Ovary (tissue), 9 donors: ENCODE results near the gene NPFF. TPM values are rescaled to one million over a fixed set of nuclear protein-coding genes. Genes with fewer than 3 reads are reported as not detected.

ENCODE experiments used
- DNase-seq, 5 donors: peaks; one replicate each; pipeline ENCODE4 v3.0.0-alpha.2; 2019 to 2020
- H3K27ac ChIP-seq, 2 donors: fragments of 200-600 bp; one replicate each; pipeline versions ENCODE4 v1.5.1 to v1.8.0; 2019 to 2022
- H3K27me3 ChIP-seq: fragments of 200-600 bp; one replicate; pipeline ENCODE4 v1.8.0; 2022
- H3K36me3 ChIP-seq: fragments of 200-600 bp; sonication (generic); one replicate; pipeline ENCODE4 v1.5.1; 2019
- H3K4me1 ChIP-seq: one replicate; pipeline ENCODE4 v1.8.1; 2013; ENCODE audit warnings: mild to moderate bottlenecking, moderate library complexity; ENCODE audit not compliant: insufficient read depth
- H3K4me3 ChIP-seq: fragments of 200-600 bp; sonication (generic); one replicate; pipeline ENCODE4 v1.5.1; 2017
- H3K9me3 ChIP-seq, 2 donors: fragments of 200-600 bp in 1 of 2; sonication (generic) in 1 of 2; one replicate each; pipeline versions ENCODE4 v1.5.1 to v1.8.1; 2013 to 2019; ENCODE audit warnings: mild to moderate bottlenecking in 1 of 2, moderate library complexity in 1 of 2
- EP300 ChIP-seq: sonication (generic); formaldehyde crosslinking; IDR thresholded peaks from one replicate; pipeline ENCODE4 v1.6.1; 2017; ENCODE audit warnings: antibody characterized with exemption
- POLR2A ChIP-seq: fragments of 450-650 bp; IDR thresholded peaks from one replicate; pipeline ENCODE4 v1.6.1; 2017; ENCODE audit warnings: antibody characterized with exemption, mild to moderate bottlenecking, moderate library complexity
- WGBS, 3 donors: extraction: QIAGEN DNeasy Blood & Tissue Kit in 1 of 3; methylation state at CpG; one replicate each; pipeline versions ENCODE4 v1.1.5 to v1.1.7; 2013 to 2017; 5-methylcytosine and 5-hydroxymethylcytosine counted together
- intact Hi-C, 4 donors: fragments of 100-400 bp; cut with DNase I; formaldehyde crosslinking; loops; one replicate each; pipeline versions ENCODE4 v1.11.0 to v1.15.1; 2022 to 2023
- polyA plus RNA-seq, 2 donors: library from polyadenylated mRNA; stranded (reverse); fragments of 200-250 nt in 1 of 2; fragments of 350-450 nt in 1 of 2; fragmentation: Illumina TruSeq in 1 of 2; extraction: RNeasy Lipid Tissue Mini Kit (QIAGEN cat#74804) in 1 of 2; gene quantifications; one replicate each; pipeline ENCODE4 v1.2.3, GENCODE V29; 2013 to 2014
- total RNA-seq, 7 donors: library from RNA; depleted of rRNA in 2 of 7; stranded (reverse); fragments of >200 nt in 2 of 7; fragmentation: NEBNext Ultra II Directional in 3 of 7; extraction: Animal tissue kit (Norgen Biotek cat#: 25700) in 3 of 7; gene quantifications; one replicate each; pipeline versions ENCODE4 v1.1.0 to v1.2.4, GENCODE V29; 2016 to 2023
- TF ChIP-seq, protein P1 (sequence below), 3 donors: fragments of 450-650 bp in 2 of 3; fragments of 200-600 bp in 1 of 3; IDR thresholded peaks; one replicate each; pipeline versions ENCODE4 v1.5.1 to v1.8.0; 2016 to 2022; ENCODE audit warnings: antibody characterized with exemption in 3 of 3, mild to moderate bottlenecking in 1 of 3
- donor health status: DM: no; HTN: no; CAD: no; lungs with moderate emphysema.
- donor health status: DM: no; HTN: no; CAD: no.
- donor health status: Bipolar disorder and iron deficiency.
- donor health status: DM: yes; HTN: yes; CAD: no.
- donor health status: DM: no; HTN: no; CAD: no.
- donor health status: DM: yes; HTN: yes; CAD: no.

The NPFF gene
- total and polyA plus RNA-seq, 9 donors = 0.68 to 1.1 TPM; not detected in 7

DNA sequence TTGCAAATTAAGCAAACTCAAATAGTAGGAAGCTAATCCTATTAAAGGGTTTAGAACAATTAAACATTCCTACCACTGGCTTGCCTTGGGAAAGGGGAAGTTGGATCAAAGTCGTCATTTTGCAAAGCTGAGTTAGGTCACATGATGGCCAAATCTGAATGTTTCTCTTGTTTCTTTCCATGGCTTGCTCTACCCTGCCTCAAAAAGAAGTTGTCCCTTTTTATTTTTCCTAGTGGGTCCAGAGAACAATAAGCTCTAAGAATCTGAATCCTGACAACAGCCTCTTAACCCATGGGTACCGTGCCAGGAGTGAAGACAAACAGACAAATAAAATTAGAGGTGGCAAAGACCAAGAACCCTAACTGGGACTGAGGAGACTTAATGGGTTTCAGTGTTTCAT lies 26.2 kb upstream of the NPFF start:
- Histone ChIP-seq H3K9me3 (no peaks in the 10 kb centered on the region), H3K4me1 (peaks cover 2% of the 10 kb centered on the region), H3K36me3 (no peaks in the 10 kb centered on the region), H3K27ac (no peak overlapping the region), H3K4me3 (no peak overlapping the region), H3K27me3 (no peaks in the 10 kb centered on the region)
- TF ChIP-seq, protein P1, sequence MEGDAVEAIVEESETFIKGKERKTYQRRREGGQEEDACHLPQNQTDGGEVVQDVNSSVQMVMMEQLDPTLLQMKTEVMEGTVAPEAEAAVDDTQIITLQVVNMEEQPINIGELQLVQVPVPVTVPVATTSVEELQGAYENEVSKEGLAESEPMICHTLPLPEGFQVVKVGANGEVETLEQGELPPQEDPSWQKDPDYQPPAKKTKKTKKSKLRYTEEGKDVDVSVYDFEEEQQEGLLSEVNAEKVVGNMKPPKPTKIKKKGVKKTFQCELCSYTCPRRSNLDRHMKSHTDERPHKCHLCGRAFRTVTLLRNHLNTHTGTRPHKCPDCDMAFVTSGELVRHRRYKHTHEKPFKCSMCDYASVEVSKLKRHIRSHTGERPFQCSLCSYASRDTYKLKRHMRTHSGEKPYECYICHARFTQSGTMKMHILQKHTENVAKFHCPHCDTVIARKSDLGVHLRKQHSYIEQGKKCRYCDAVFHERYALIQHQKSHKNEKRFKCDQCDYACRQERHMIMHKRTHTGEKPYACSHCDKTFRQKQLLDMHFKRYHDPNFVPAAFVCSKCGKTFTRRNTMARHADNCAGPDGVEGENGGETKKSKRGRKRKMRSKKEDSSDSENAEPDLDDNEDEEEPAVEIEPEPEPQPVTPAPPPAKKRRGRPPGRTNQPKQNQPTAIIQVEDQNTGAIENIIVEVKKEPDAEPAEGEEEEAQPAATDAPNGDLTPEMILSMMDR (IDR thresholded peaks at IDR 0.05) = no peak
- TF ChIP-seq EP300 (no peak), POLR2A (no peak)
- 77 to 81% (median 78%) methylated on average over 2 of the region's 2 CpGs for WGBS, 3 donors
- intact Hi-C loops = no loop called here
- DNase-seq = no peak

DNA sequence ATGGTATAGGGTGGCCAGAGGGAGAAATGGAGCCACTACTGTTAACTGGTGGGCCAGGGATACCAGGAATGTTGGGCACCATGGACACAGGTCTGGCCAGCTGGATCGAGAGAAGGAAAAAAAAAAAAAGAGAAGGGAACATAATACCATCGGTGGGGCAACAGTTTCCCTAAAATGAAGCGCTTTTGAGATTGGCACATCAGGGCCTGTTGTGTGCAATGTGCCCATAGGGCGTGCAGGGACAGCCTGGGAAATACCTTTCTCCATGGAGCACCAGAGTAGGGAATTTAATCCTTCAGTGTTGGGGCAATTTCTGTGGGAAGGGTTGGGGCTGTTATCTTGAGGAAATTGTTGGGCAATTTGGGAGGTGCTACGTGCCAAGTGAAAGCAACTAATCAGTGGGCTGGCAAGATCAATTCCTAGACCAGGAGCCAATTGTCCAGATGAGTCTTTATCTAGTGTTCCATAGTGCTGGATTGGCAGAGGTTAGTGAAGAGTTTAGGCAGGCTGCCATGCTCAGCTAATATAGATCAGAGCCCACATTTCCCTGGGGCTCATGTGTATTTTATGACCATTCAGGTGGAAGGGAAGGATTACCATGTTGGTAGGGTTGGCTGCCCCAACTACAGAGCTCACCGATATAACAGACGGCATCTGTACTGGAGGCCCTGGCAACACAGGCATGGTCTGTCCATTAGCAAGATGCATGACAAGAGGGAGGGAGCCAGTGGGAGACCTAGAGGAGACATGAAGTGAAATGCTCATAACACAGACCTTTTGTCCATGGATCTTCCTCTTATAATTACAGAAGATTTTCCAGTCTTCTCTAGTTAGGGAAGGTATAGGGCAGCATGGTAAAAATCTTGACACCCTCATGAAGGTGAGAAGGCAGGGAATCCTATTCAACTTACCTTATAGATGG lies 25.5 kb upstream of the NPFF start:
- H3K27ac ChIP-seq = no peak overlapping the region
- WGBS, 3 donors = 92 to 96% (median 93%) methylated on average over 7 of the region's 7 CpGs
- intact Hi-C loops = no loop called here
- no peak for TF ChIP-seq POLR2A
- no peak for TF ChIP-seq EP300
- no peak for DNase-seq
- H3K36me3 ChIP-seq = no peaks in the 10 kb centered on the region
- H3K9me3 ChIP-seq = no peaks in the 10 kb centered on the region
- H3K4me1 ChIP-seq = peaks cover 2% of the 10 kb centered on the region
- H3K4me3 ChIP-seq = no peak overlapping the region
- no peaks in the 10 kb centered on the region for H3K27me3 ChIP-seq

DNA sequence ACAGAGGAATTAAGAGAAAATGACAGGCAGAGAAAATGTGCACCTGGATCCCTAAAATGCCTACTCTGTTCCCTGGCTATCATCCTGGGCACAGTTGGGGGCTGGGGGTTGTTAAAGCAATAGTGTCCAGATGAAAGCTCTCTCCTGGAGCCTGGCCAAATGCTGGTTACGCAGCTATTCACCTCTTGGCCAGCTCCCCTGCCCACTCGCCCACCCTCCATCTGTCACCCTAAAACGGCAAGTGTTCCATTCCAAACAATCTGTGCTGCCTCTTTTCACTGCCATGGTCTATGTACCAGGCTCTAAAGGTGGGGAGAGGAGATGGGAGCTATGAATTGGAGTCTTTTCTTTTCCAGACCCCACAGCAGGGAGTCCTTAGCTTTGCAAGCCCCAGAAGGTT lies 24.7 kb upstream of the NPFF start:
- no peak for DNase-seq
- intact Hi-C loops = no loop called here
- H3K9me3 ChIP-seq = no peaks in the 10 kb centered on the region
- H3K4me1 ChIP-seq = no peaks in the 10 kb centered on the region
- no peak overlapping the region for H3K27ac ChIP-seq
- 41 to 50% (median 49%) methylated on average over 3 of the region's 3 CpGs for WGBS, 3 donors
- H3K36me3 ChIP-seq = no peaks in the 10 kb centered on the region
- no peaks in the 10 kb centered on the region for H3K27me3 ChIP-seq
- H3K4me3 ChIP-seq = no peak overlapping the region
- TF ChIP-seq, protein P1 (IDR thresholded peaks at IDR 0.05) = no peak
- TF ChIP-seq POLR2A (no peak), EP300 (no peak)

DNA sequence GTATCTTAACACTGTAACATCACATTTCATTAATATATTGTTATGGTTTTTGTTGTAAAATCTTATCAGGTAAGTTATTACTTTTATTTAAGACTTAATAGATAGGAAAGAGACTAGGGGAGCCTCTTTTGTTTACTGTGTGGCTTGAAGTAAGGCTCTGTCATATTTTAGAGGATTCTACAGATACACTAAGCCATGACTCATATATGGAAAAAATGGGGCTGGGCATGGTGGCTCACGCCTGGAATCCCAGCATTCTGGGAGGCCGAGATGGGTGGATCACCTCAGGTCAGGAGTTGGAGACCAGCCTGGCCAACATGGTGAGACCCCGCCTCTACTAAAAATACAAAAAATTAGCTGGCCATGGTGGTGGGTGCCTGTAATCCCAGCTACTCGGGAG lies 23.6 kb upstream of the NPFF start:
- no peaks in the 10 kb centered on the region for H3K4me1 ChIP-seq
- TF ChIP-seq EP300 = no peak
- TF ChIP-seq, protein P1 (IDR thresholded peaks at IDR 0.05) = no peak
- no peak for TF ChIP-seq POLR2A
- H3K9me3 ChIP-seq = no peaks in the 10 kb centered on the region
- no peak for DNase-seq
- H3K4me3 ChIP-seq = no peak overlapping the region
- intact Hi-C loops = no loop called here
- no peak overlapping the region for H3K27ac ChIP-seq
- H3K27me3 ChIP-seq = no peaks in the 10 kb centered on the region
- WGBS, 3 donors = 87 to 94% (median 87%) methylated on average over 4 of the region's 4 CpGs
- H3K36me3 ChIP-seq = no peaks in the 10 kb centered on the region

DNA sequence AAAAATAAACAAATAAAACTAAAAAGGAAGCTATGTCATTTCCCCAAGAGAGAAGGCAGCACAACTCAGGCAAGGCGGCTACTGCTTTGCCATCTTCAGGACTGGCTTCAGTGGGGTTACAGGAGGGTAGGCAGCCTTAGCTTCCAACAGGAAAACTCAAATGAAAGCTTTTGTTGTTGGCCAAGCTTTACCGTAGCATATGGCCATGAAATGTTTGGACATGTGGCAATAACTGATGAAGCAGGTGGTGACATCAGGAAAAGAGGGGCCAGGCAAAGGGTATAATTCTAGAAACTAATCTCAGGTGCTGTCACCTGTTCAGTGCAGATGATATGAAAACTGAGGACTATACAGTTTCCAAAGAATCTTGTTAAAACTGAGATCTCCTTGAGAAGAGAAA lies 22.8 kb upstream of the NPFF start:
- 91 to 98% (median 96%) methylated on average over 2 of the region's 2 CpGs for WGBS, 3 donors
- no peaks in the 10 kb centered on the region for H3K9me3 ChIP-seq
- H3K27me3 ChIP-seq = no peaks in the 10 kb centered on the region
- H3K4me3 ChIP-seq = no peak overlapping the region
- intact Hi-C loops = no loop called here
- H3K27ac ChIP-seq = no peak overlapping the region
- DNase-seq = no peak
- no peaks in the 10 kb centered on the region for H3K4me1 ChIP-seq
- no peak for TF ChIP-seq EP300
- TF ChIP-seq POLR2A = no peak
- TF ChIP-seq, protein P1 (IDR thresholded peaks at IDR 0.05) = no peak
- H3K36me3 ChIP-seq = no peaks in the 10 kb centered on the region
